ENCODE results near the gene SAPCD2.

The SAPCD2 gene

GRCh38 chr9:137107312-137107921 lies 37.1 kb upstream of the SAPCD2 start:
- DNase-seq: no peak

- DNase-seq: no peak
Measured at GRCh38 chr9:137106662-137107250, 36.4 kb upstream of the SAPCD2 start.

- DNase-seq: no peak
Measured at GRCh38 chr9:137105814-137106661, 35.7 kb upstream of the SAPCD2 start.

- no peak for DNase-seq
Measured at GRCh38 chr9:137103206-137103999, 33.0 kb upstream of the SAPCD2 start.

- DNase-seq: no peak
Measured at GRCh38 chr9:137099231-137099630, 28.9 kb upstream of the SAPCD2 start.

- no peak for DNase-seq
Measured at GRCh38 chr9:137097761-137098462, 27.6 kb upstream of the SAPCD2 start.

- DNase-seq: no peak
Measured at GRCh38 chr9:137096785-137097546, 26.6 kb upstream of the SAPCD2 start.

GRCh38 chr9:137095664-137096517 lies 25.5 kb upstream of the SAPCD2 start:
- DNase-seq: no peak

GRCh38 chr9:137089232-137089947 lies 19.0 kb upstream of the SAPCD2 start:
- DNase-seq: no peak

GRCh38 chr9:137088121-137088520 lies 17.8 kb upstream of the SAPCD2 start:
- no peak for DNase-seq

- DNase-seq: no peak
Measured at GRCh38 chr9:137087409-137087925, 17.1 kb upstream of the SAPCD2 start.

GRCh38 chr9:137086531-137087408 lies 16.4 kb upstream of the SAPCD2 start, which contains the start of gene MAN1B1:
MAN1B1 (plus strand) TSS chr9:137086985; CDS start chr9:137087000, 15 bp downstream.
- peak; percentile 93 to 96 for DNase-seq

GRCh38 chr9:137085920-137086530 lies 15.7 kb upstream of the SAPCD2 start:
- DNase-seq: peak in 1 of 2 donors; percentile 42

- DNase-seq: no peak
Measured at GRCh38 chr9:137084526-137084925, 14.2 kb upstream of the SAPCD2 start.

- DNase-seq: no peak
Measured at GRCh38 chr9:137083394-137084004, 13.1 kb upstream of the SAPCD2 start.

GRCh38 chr9:137082925-137083290 lies 12.6 kb upstream of the SAPCD2 start:
- no peak for DNase-seq

- no peak for DNase-seq
Measured at GRCh38 chr9:137082222-137082924, 12.0 kb upstream of the SAPCD2 start.
